ENCODE data around the gene ZDHHC24. TPM values are rescaled to one million over a fixed set of nuclear protein-coding genes. Genes with fewer than 3 reads are reported as not detected.

The ZDHHC24 gene
- total and polyA plus RNA-seq, 2 donors (not counting 1 experiment from before 2014, with no cell fraction given): 6.0 to 11.6 TPM

GRCh38 chr11:66531841-66532240 lies 14.0 kb downstream of the ZDHHC24 start:
- Histone ChIP-seq H3K36me3 (ENCODE audit: control insufficient read depth, insufficient read depth, low read length) (no peaks in the 10 kb centered on the region), H3K4me3 (replicated peaks in 1 of 4; ENCODE audit: control extremely low read depth in 1 of 4, insufficient read depth in 1 of 4, low read depth in 3 of 4, low read length in 4 of 4) (no peak overlapping the region), H3K79me2 (ENCODE audit: control insufficient read depth, insufficient read depth, low read length) (no peaks in the 10 kb centered on the region), H3K9me3 (ENCODE audit: control insufficient read depth, insufficient read depth, low read depth, low read length) (no peaks in the 10 kb centered on the region), H3K9ac (ENCODE audit: insufficient read depth, low read length) (no peak overlapping the region), H3K27ac (ENCODE audit: insufficient read depth, low read length) (no peak overlapping the region), H3K4me1 (ENCODE audit: control insufficient read depth, extremely low read depth, insufficient read depth, low read length) (no peaks in the 10 kb centered on the region), H3K4me2 (ENCODE audit: extremely low read depth, insufficient read depth, low read length) (no peak overlapping the region), H4K20me1 (ENCODE audit: control insufficient read depth, extremely low read depth, insufficient read depth, low read length) (no peaks in the 10 kb centered on the region), H3K27me3 (ENCODE audit: control insufficient read depth, insufficient read depth, low read length) (no peaks in the 10 kb centered on the region), H2AFZ (ENCODE audit: low read length) (no peak overlapping the region)
- no peak for DNase-seq (ENCODE audit: low read depth in 2 of 2)
- no peak for TF ChIP-seq EZH2 (IDR thresholded peaks at IDR 0.05; ENCODE audit: low read length, missing control alignments)
- TF ChIP-seq, protein P1, sequence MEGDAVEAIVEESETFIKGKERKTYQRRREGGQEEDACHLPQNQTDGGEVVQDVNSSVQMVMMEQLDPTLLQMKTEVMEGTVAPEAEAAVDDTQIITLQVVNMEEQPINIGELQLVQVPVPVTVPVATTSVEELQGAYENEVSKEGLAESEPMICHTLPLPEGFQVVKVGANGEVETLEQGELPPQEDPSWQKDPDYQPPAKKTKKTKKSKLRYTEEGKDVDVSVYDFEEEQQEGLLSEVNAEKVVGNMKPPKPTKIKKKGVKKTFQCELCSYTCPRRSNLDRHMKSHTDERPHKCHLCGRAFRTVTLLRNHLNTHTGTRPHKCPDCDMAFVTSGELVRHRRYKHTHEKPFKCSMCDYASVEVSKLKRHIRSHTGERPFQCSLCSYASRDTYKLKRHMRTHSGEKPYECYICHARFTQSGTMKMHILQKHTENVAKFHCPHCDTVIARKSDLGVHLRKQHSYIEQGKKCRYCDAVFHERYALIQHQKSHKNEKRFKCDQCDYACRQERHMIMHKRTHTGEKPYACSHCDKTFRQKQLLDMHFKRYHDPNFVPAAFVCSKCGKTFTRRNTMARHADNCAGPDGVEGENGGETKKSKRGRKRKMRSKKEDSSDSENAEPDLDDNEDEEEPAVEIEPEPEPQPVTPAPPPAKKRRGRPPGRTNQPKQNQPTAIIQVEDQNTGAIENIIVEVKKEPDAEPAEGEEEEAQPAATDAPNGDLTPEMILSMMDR (conservative IDR thresholded peaks at IDR 0.05 in 1 of 2, IDR thresholded peaks at IDR 0.05 in 1 of 2; ENCODE audit: low read depth in 1 of 2, low read length in 2 of 2): no peak

- Histone ChIP-seq H3K27me3 (ENCODE audit: control insufficient read depth, insufficient read depth, low read length) (no peaks in the 10 kb centered on the region), H3K27ac (ENCODE audit: insufficient read depth, low read length) (no peak overlapping the region), H3K4me2 (ENCODE audit: extremely low read depth, insufficient read depth, low read length) (no peak overlapping the region), H3K9ac (ENCODE audit: insufficient read depth, low read length) (no peak overlapping the region), H3K9me3 (ENCODE audit: control insufficient read depth, insufficient read depth, low read depth, low read length) (no peaks in the 10 kb centered on the region), H3K79me2 (ENCODE audit: control insufficient read depth, insufficient read depth, low read length) (no peaks in the 10 kb centered on the region), H2AFZ (ENCODE audit: low read length) (no peak overlapping the region), H3K4me3 (replicated peaks in 1 of 4; ENCODE audit: control extremely low read depth in 1 of 4, insufficient read depth in 1 of 4, low read depth in 3 of 4, low read length in 4 of 4) (no peak overlapping the region), H3K4me1 (ENCODE audit: control insufficient read depth, extremely low read depth, insufficient read depth, low read length) (no peaks in the 10 kb centered on the region), H4K20me1 (ENCODE audit: control insufficient read depth, extremely low read depth, insufficient read depth, low read length) (no peaks in the 10 kb centered on the region), H3K36me3 (ENCODE audit: control insufficient read depth, insufficient read depth, low read length) (no peaks in the 10 kb centered on the region)
- TF ChIP-seq, protein P1 (conservative IDR thresholded peaks at IDR 0.05 in 1 of 2, IDR thresholded peaks at IDR 0.05 in 1 of 2; ENCODE audit: low read depth in 1 of 2, low read length in 2 of 2): no peak
- no peak for DNase-seq (ENCODE audit: low read depth in 2 of 2)
Measured at GRCh38 chr11:66530927-66531709, 14.7 kb downstream of the ZDHHC24 start.

DNA sequence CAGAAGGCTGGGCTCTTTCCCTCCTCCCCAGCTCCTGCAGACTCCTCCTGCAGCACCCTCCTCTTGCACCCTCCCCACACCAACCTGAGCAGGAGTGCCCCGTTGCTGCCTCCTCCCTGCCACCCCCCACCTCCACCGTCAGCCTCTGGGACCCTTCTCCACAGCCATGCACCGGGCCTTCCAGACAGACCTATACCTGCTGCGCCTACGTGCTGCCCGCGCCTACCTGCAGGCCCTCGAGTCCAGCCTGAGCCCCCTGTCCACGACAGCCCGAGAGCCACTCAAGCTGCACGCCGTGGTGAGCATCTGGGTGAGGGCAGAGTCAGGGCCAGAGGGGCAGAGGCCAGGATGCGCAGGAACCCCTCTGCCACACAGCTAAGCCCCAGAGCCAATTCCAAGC lies 16.2 kb downstream of the ZDHHC24 start:
- Histone ChIP-seq H3K9me3 (ENCODE audit: control insufficient read depth, insufficient read depth, low read depth, low read length) (no peaks in the 10 kb centered on the region), H3K4me3 (replicated peaks in 1 of 4; ENCODE audit: control extremely low read depth in 1 of 4, insufficient read depth in 1 of 4, low read depth in 3 of 4, low read length in 4 of 4) (no peak overlapping the region), H3K79me2 (ENCODE audit: control insufficient read depth, insufficient read depth, low read length) (no peaks in the 10 kb centered on the region), H3K4me2 (ENCODE audit: extremely low read depth, insufficient read depth, low read length) (no peak overlapping the region), H3K36me3 (ENCODE audit: control insufficient read depth, insufficient read depth, low read length) (no peaks in the 10 kb centered on the region), H3K27me3 (ENCODE audit: control insufficient read depth, insufficient read depth, low read length) (no peaks in the 10 kb centered on the region), H3K9ac (ENCODE audit: insufficient read depth, low read length) (no peak overlapping the region), H3K4me1 (ENCODE audit: control insufficient read depth, extremely low read depth, insufficient read depth, low read length) (no peaks in the 10 kb centered on the region), H3K27ac (ENCODE audit: insufficient read depth, low read length) (no peak overlapping the region), H2AFZ (ENCODE audit: low read length) (no peak overlapping the region), H4K20me1 (ENCODE audit: control insufficient read depth, extremely low read depth, insufficient read depth, low read length) (no peaks in the 10 kb centered on the region)
- DNase-seq (ENCODE audit: low read depth in 2 of 2): no peak
- TF ChIP-seq, protein P1 (conservative IDR thresholded peaks at IDR 0.05 in 1 of 2, IDR thresholded peaks at IDR 0.05 in 1 of 2; ENCODE audit: low read depth in 1 of 2, low read length in 2 of 2): no peak
- TF ChIP-seq EZH2 (IDR thresholded peaks at IDR 0.05; ENCODE audit: low read length, missing control alignments): no peak

Data from fibroblast of lung (primary cell).